ENCODE data around the gene SLCO2B1. TPM values are rescaled to one million over a fixed set of nuclear protein-coding genes. Genes with fewer than 3 reads are reported as not detected.

Gene SLCO2B1
- total RNA-seq, 1 donor from 2014 or later, result 403 TPM

- no peak overlapping the region for H3K4me3 ChIP-seq
- no peaks in the 10 kb centered on the region for H3K4me1 ChIP-seq
- DNase-seq (ENCODE audit: low spot score in 2 of 2), result no peak
- H3K36me3 ChIP-seq, result no peaks in the 10 kb centered on the region
- no peaks in the 10 kb centered on the region for H3K27me3 ChIP-seq
- intact Hi-C loops (cut with DNase I), result no loop called here
- no peak overlapping the region for H3K27ac ChIP-seq
- TF ChIP-seq CTCF (IDR thresholded peaks at IDR 0.05), result no peak
- H3K9me3 ChIP-seq, result no peaks in the 10 kb centered on the region
Observed at GRCh38 chr11:75155570-75156422, 4.9 kb downstream of the SLCO2B1 start.

- intact Hi-C loops (cut with DNase I), result no loop called here
- TF ChIP-seq CTCF (IDR thresholded peaks at IDR 0.05), result no peak
- Histone ChIP-seq H3K9me3 (no peaks in the 10 kb centered on the region), H3K4me3 (no peak overlapping the region), H3K27me3 (no peaks in the 10 kb centered on the region), H3K36me3 (no peaks in the 10 kb centered on the region), H3K27ac (no peak overlapping the region), H3K4me1 (no peaks in the 10 kb centered on the region)
- DNase-seq (ENCODE audit: low spot score in 2 of 2), result no peak
Observed at GRCh38 chr11:75158241-75158640, 7.3 kb downstream of the SLCO2B1 start.

GRCh38 chr11:75158696-75159150 lies 7.8 kb downstream of the SLCO2B1 start:
- Histone ChIP-seq H3K4me1 (no peaks in the 10 kb centered on the region), H3K27ac (no peak overlapping the region), H3K9me3 (no peaks in the 10 kb centered on the region), H3K27me3 (no peaks in the 10 kb centered on the region), H3K4me3 (no peak overlapping the region), H3K36me3 (no peaks in the 10 kb centered on the region)
- intact Hi-C loops (cut with DNase I), result no loop called here
- TF ChIP-seq CTCF (IDR thresholded peaks at IDR 0.05), result no peak
- DNase-seq (ENCODE audit: low spot score in 2 of 2), result no peak

GRCh38 chr11:75159151-75159953 lies 8.4 kb downstream of the SLCO2B1 start:
- TF ChIP-seq CTCF (IDR thresholded peaks at IDR 0.05), result no peak
- no peak overlapping the region for H3K4me3 ChIP-seq
- H3K27me3 ChIP-seq, result no peaks in the 10 kb centered on the region
- intact Hi-C loops (cut with DNase I), result no loop called here
- H3K27ac ChIP-seq, result peak overlapping the region in 1 of 2 donors; percentile 18
- H3K36me3 ChIP-seq, result no peaks in the 10 kb centered on the region
- H3K9me3 ChIP-seq, result no peaks in the 10 kb centered on the region
- H3K4me1 ChIP-seq, result no peaks in the 10 kb centered on the region
- DNase-seq (ENCODE audit: low spot score in 2 of 2), result no peak

- intact Hi-C loops (cut with DNase I), result no loop called here
- H3K4me3 ChIP-seq, result no peak overlapping the region
- H3K9me3 ChIP-seq, result no peaks in the 10 kb centered on the region
- no peaks in the 10 kb centered on the region for H3K27me3 ChIP-seq
- TF ChIP-seq CTCF (IDR thresholded peaks at IDR 0.05), result no peak
- H3K27ac ChIP-seq, result peak overlapping the region in 1 of 2 donors; percentile 18
- no peaks in the 10 kb centered on the region for H3K4me1 ChIP-seq
- no peak for DNase-seq (ENCODE audit: low spot score in 2 of 2)
- H3K36me3 ChIP-seq, result no peaks in the 10 kb centered on the region
Observed at GRCh38 chr11:75160220-75160757, 9.4 kb downstream of the SLCO2B1 start.
